SU-DHL-6 (cell line): ENCODE data around the gene SUMO2.
"Not testable (repeated sequence)": the region's sequence is repeated elsewhere in the genome, so short reads cannot be mapped to it uniquely, and the experiment has no call there.

Source experiments
- H2AFZ ChIP-seq: fragments of 200-600 bp; sonication (generic); 2 replicates; pipeline ENCODE4 v1.6.1; 2014; ENCODE audit warnings: low read depth, mild to moderate bottlenecking, moderate library complexity, mixed read lengths, antibody characterized with exemption, low read length; ENCODE audit not compliant: severe bottlenecking
- H3F3A ChIP-seq: fragments of 200-600 bp; shearing (Covaris generic); 2 replicates; pipeline ENCODE4 v1.6.0; 2016; ENCODE audit warnings: antibody characterized with exemption, mild to moderate bottlenecking; ENCODE audit not compliant: insufficient read depth
- H3K27ac ChIP-seq: fragments of 200-600 bp; sonication (generic); 2 replicates; pipeline ENCODE4 v1.5.1; 2016; ENCODE audit warnings: low read depth, mild to moderate bottlenecking, low read length, moderate library complexity, mixed read lengths
- H3K27me3 ChIP-seq: fragments of 200-600 bp; sonication (generic), shearing (Covaris generic); 2 replicates; pipeline ENCODE4 v1.6.0; 2014; ENCODE audit warnings: mild to moderate bottlenecking, low read length
- H3K36me3 ChIP-seq: fragments of 200-600 bp; sonication (generic); 2 replicates; pipeline ENCODE4 v1.6.1; 2014; ENCODE audit warnings: mild to moderate bottlenecking, low read length, mixed read lengths
- H3K4me2 ChIP-seq: fragments of 300-600, 200-600 bp; shearing (Covaris generic), sonication (generic); 2 replicates; pipeline ENCODE4 v1.6.0; 2014; ENCODE audit warnings: low read length, low read depth, mild to moderate bottlenecking; ENCODE audit not compliant: poor library complexity, severe bottlenecking
- H3K4me3 ChIP-seq: fragments of 200-600 bp; sonication (generic); 2 replicates; pipeline ENCODE4 v1.5.1; 2014; ENCODE audit warnings: antibody characterized with exemption, low read length, mild to moderate bottlenecking, mixed read lengths; ENCODE audit not compliant: insufficient read depth, poor library complexity, severe bottlenecking
- H3K79me2 ChIP-seq: fragments of 200-600 bp; sonication (generic); 2 replicates; pipeline ENCODE4 v1.6.1; 2014; ENCODE audit warnings: mild to moderate bottlenecking, low read length, moderate library complexity; ENCODE audit not compliant: insufficient read depth
- H3K9ac ChIP-seq: fragments of 200-600 bp; sonication (generic); 2 replicates; pipeline ENCODE4 v1.7.0; 2014; ENCODE audit warnings: mild to moderate bottlenecking, low read length
- H3K9me2 ChIP-seq: fragments of 200-600 bp; sonication (generic); replicated peaks from 2 replicates; pipeline ENCODE4 v1.6.1; 2014; ENCODE audit warnings: low read length; ENCODE audit not compliant: insufficient read depth
- H3K9me3 ChIP-seq: fragments of 200-600 bp; sonication (generic); 2 replicates; pipeline ENCODE4 v1.6.1; 2014; ENCODE audit warnings: low read length, mixed read lengths; ENCODE audit not compliant: insufficient read depth
- H4K20me1 ChIP-seq: fragments of 200-600 bp; sonication (generic); 2 replicates; pipeline ENCODE4 v1.6.1; 2014; ENCODE audit warnings: low read depth, mild to moderate bottlenecking, antibody characterized with exemption, low read length, moderate library complexity, mixed read lengths
- CTCF ChIP-seq: fragments of 200-600 bp; sonication (generic); IDR thresholded peaks from one replicate; pipeline ENCODE4 v1.5.1; 2017; ENCODE audit warnings: antibody characterized with exemption, mild to moderate bottlenecking, low read length, moderate library complexity; ENCODE audit not compliant: insufficient read depth, poor library complexity, severe bottlenecking
- EZH2phosphoT487 ChIP-seq: fragments of 200-600 bp; sonication (generic), shearing (Covaris generic); conservative IDR thresholded peaks from 2 replicates; pipeline ENCODE4 v1.6.1; 2018; ENCODE audit warnings: mild to moderate bottlenecking, antibody characterized with exemption, low read length, moderate library complexity, mixed read lengths

The SUMO2 gene

GRCh38 chr17:75133001-75133400, 49.8 kb downstream of the SUMO2 start:
- Histone ChIP-seq H3K27me3 (no peaks in the 10 kb centered on the region), H2AFZ (no peak overlapping the region), H4K20me1 (peaks cover 3% of the 10 kb centered on the region; the same call in 1 of the 2 replicates), H3F3A (peaks cover 27% of the 10 kb centered on the region), H3K9me3 (no peaks in the 10 kb centered on the region), H3K4me2 (no peak overlapping the region), H3K27ac (no peak overlapping the region), H3K36me3 (0 out of 2 replicates have a peak, but pooled peaks cover 4% of the 10 kb centered on the region), H3K79me2 (peaks cover 17% of the 10 kb centered on the region), H3K9me2 (no peaks in the 10 kb centered on the region), H3K4me3 (no peak overlapping the region), H3K9ac (no peak overlapping the region)
- no peak for TF ChIP-seq CTCF
- no peak for TF ChIP-seq EZH2phosphoT487

- not testable (repeated sequence) for H4K20me1 ChIP-seq, H3K9me2 ChIP-seq, H3K9me3 ChIP-seq, H3K36me3 ChIP-seq, H3K27me3 ChIP-seq
- peaks cover 31% of the 10 kb centered on the region for H3F3A ChIP-seq
- H3K4me3 ChIP-seq, result peak overlapping the region; percentile 92
- peak overlapping the region; percentile 95 for H2AFZ ChIP-seq
- peak overlapping the region; percentile 77 for H3K4me2 ChIP-seq
- H3K79me2 ChIP-seq, result peaks cover 17% of the 10 kb centered on the region
- H3K9ac ChIP-seq, result peak overlapping the region; percentile 94
- H3K27ac ChIP-seq, result peak overlapping the region; percentile 70
Observed at GRCh38 chr17:75132018-75133000, 50.5 kb downstream of the SUMO2 start.

- Histone ChIP-seq H3K9ac (peak within 1 kb of the TSS; percentile 94), H3K4me3 (peak within 1 kb of the TSS; percentile 92), H3F3A (peaks cover 24% of the 10 kb centered on the region), H4K20me1 (peaks cover 3% of the 10 kb centered on the region; the same call in 1 of the 2 replicates), H3K27me3 (no peaks in the 10 kb centered on the region), H3K4me2 (peak within 1 kb of the TSS; percentile 77), H3K27ac (peak within 1 kb of the TSS; percentile 70), H3K36me3 (no peaks in the 10 kb centered on the region), H3K79me2 (peaks cover 17% of the 10 kb centered on the region), H3K9me2 (no peaks in the 10 kb centered on the region), H3K9me3 (no peaks in the 10 kb centered on the region), H2AFZ (peak within 1 kb of the TSS; percentile 95)
- TF ChIP-seq EZH2phosphoT487, result no peak
- peak; percentile 64 for TF ChIP-seq CTCF
Observed at GRCh38 chr17:75131278-75132017, 51.3 kb downstream of the SUMO2 start, which contains the start of gene NT5C. Gene NT5C (minus strand): TSS chr17:75131742. CDS start chr17:75131707, 35 bp downstream.
